Gastrocnemius medialis (tissue), 4 donors: ENCODE results near the gene WDR17.

Source experiments
- POLR2A ChIP-seq, 2 donors: fragments of 450-650 bp; IDR thresholded peaks; one replicate each; pipeline ENCODE4 v1.6.1; 2017; ENCODE audit warnings: antibody characterized with exemption in 2 of 2, mild to moderate bottlenecking in 2 of 2, moderate library complexity in 2 of 2
- TF ChIP-seq, protein P1 (sequence below), 5 experiments: fragments of 450-650 bp in 3 of 5; fragments of 200-600 bp in 2 of 5; sonication (generic) in 2 of 5; IDR thresholded peaks in 4 of 5; conservative IDR thresholded peaks in 1 of 5; 1 replicate in 4 of 5; 2 replicates in 1 of 5; pipeline ENCODE4 v1.5.1; 2016 to 2019; ENCODE audit warnings: antibody characterized with exemption in 5 of 5, mild to moderate bottlenecking in 3 of 5, moderate library complexity in 3 of 5

DNA sequence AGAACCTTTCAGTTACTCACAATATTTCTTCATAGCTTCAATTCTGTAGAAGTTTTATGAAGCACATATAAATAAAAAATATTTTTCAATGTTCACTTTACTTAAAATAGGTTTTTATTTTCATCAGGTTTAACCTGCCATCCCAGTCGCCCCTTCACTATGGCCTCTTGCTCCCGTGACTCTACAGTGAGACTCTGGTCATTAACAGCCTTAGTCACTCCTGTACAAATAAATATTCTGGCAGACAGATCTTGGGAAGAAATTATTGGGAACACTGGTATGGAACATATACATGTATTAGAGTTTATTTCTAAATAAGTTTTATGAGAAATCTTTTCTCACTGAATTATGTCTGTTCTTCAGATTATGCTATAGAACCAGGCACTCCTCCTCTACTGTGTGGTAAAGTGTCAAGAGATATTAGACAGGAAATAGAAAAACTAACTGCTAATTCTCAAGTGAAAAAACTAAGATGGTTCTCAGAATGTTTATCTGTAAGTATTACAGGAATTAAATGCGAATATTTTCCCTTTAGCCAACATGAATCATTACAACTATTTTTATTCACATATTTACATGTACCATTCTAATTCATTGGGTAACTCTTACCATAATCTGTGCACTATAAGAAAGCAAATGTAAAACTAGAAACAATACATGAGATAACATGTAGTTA lies 84.2 kb downstream of the WDR17 start:
- TF ChIP-seq, protein P1, sequence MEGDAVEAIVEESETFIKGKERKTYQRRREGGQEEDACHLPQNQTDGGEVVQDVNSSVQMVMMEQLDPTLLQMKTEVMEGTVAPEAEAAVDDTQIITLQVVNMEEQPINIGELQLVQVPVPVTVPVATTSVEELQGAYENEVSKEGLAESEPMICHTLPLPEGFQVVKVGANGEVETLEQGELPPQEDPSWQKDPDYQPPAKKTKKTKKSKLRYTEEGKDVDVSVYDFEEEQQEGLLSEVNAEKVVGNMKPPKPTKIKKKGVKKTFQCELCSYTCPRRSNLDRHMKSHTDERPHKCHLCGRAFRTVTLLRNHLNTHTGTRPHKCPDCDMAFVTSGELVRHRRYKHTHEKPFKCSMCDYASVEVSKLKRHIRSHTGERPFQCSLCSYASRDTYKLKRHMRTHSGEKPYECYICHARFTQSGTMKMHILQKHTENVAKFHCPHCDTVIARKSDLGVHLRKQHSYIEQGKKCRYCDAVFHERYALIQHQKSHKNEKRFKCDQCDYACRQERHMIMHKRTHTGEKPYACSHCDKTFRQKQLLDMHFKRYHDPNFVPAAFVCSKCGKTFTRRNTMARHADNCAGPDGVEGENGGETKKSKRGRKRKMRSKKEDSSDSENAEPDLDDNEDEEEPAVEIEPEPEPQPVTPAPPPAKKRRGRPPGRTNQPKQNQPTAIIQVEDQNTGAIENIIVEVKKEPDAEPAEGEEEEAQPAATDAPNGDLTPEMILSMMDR (IDR thresholded peaks at IDR 0.05 in 4 of 5, conservative IDR thresholded peaks at IDR 0.05 in 1 of 5): no peak
- TF ChIP-seq POLR2A (IDR thresholded peaks at IDR 0.05): no peak
